ENCODE results near the gene CCDC59. TPM values are rescaled to one million over a fixed set of nuclear protein-coding genes. Genes with fewer than 3 reads are reported as not detected.

CCDC59 gene
- total RNA-seq, 6 experiments from 2014 or later, result 9.1 to 22.9 (median 12.1) TPM

DNA sequence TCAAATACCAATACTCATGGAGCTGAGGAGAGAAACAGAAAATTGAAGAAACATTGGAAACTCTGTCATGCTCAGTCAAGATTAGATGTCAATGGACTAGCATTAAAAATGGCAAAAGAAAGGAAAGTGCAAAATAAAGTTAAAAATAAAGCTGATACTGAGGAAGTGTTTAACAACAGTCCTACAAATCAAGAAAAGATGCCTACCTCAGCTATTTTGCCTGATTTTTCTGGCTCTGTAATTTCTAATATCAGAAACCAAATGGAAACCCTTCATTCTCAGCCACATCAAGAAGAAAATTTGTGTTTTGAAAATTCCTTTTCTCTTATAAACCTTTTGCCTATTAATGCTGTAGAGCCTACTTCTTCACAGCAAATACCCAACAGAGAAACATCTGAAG, 40.7 kb upstream of the CCDC59 start:
- TF ChIP-seq, protein P1, sequence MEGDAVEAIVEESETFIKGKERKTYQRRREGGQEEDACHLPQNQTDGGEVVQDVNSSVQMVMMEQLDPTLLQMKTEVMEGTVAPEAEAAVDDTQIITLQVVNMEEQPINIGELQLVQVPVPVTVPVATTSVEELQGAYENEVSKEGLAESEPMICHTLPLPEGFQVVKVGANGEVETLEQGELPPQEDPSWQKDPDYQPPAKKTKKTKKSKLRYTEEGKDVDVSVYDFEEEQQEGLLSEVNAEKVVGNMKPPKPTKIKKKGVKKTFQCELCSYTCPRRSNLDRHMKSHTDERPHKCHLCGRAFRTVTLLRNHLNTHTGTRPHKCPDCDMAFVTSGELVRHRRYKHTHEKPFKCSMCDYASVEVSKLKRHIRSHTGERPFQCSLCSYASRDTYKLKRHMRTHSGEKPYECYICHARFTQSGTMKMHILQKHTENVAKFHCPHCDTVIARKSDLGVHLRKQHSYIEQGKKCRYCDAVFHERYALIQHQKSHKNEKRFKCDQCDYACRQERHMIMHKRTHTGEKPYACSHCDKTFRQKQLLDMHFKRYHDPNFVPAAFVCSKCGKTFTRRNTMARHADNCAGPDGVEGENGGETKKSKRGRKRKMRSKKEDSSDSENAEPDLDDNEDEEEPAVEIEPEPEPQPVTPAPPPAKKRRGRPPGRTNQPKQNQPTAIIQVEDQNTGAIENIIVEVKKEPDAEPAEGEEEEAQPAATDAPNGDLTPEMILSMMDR (IDR thresholded peaks at IDR 0.05), result no peak
- no peak for TF ChIP-seq POLR2A (IDR thresholded peaks at IDR 0.05)
- H3K36me3 ChIP-seq, result peaks cover 0 to 3% (median 0%) of the 10 kb centered on the region in 4 donors
- no peak overlapping the region for H3K4me3 ChIP-seq
- intact Hi-C loops (cut with DNase I), result no loop called here
- no peak overlapping the region for H3K27ac ChIP-seq
- H3K4me1 ChIP-seq, result no peaks in the 10 kb centered on the region
- DNase-seq (no peak), ATAC-seq (no peak)
- no peaks in the 10 kb centered on the region for H3K27me3 ChIP-seq
- H3K9me3 ChIP-seq, result no peaks in the 10 kb centered on the region

DNA sequence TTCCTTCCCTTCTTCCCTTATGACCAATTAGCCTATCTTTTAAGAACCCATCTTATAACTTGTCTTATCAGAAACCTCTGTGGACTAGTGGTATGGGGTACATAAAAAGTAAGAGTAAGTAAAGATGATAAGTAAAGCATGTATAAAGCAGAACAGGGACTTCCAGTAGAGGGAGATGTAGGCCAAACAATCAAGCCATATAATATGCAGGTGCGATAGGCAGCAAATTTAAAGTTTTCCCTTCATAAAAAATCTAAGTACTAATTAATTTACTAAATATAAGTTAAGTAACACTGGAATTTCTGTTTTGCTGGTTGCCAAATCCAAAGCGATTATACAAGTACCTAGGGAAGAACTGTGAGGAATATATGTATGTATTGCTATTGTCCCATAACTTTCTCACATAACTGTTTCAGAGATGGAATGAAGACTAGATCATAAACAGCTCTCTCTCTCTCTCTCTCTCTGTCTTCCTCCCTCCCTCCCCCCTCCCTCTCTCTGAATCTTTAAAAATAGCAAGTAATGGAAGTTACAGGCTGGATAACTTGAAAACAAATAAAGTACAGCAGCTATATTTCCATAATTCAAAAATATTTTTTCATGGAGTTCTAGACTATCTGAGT, 25.9 kb upstream of the CCDC59 start:
- Histone ChIP-seq H3K4me3 (no peak overlapping the region), H3K27me3 (no peaks in the 10 kb centered on the region), H3K36me3 (no peaks in the 10 kb centered on the region), H3K27ac (no peak overlapping the region), H3K4me1 (no peaks in the 10 kb centered on the region), H3K9me3 (no peaks in the 10 kb centered on the region)
- ATAC-seq (no peak), DNase-seq (no peak)
- WGBS (ENCODE audit: insufficient coverage, low coverage, low lambda C conversion rate, missing lambda C conversion rate), result 82% methylated on average over 2 of the region's 2 CpGs
- no peak for TF ChIP-seq POLR2A (IDR thresholded peaks at IDR 0.05)
- TF ChIP-seq, protein P1 (IDR thresholded peaks at IDR 0.05), result peak in 1 of 4 donors; percentile 22
- intact Hi-C loops (cut with DNase I), result no loop called here

DNA sequence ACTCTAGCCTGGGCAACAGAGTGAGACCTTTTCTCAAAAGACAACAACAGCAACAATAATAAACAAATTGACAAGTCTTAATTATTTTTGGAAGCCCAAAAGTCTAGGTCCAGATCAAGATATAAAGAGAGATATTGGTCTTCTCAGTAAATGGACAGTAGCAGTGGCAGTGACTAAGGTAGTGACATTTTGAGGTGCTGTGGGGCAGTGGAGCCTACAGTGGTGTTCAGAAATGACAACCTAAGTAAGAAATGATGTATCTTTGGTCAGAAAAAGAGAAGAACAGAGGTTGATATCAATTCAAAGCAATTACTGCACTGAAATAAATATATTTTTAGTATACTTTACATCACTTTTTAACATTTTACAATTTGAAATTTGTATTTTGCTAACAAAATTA, 20.8 kb upstream of the CCDC59 start:
- TF ChIP-seq, protein P1 (IDR thresholded peaks at IDR 0.05), result no peak
- no peak for TF ChIP-seq POLR2A (IDR thresholded peaks at IDR 0.05)
- H3K36me3 ChIP-seq, result no peaks in the 10 kb centered on the region
- no peak overlapping the region for H3K27ac ChIP-seq
- intact Hi-C loops (cut with DNase I), result no loop called here
- no peaks in the 10 kb centered on the region for H3K9me3 ChIP-seq
- H3K4me3 ChIP-seq, result no peak overlapping the region
- H3K4me1 ChIP-seq, result no peaks in the 10 kb centered on the region
- no peaks in the 10 kb centered on the region for H3K27me3 ChIP-seq
- DNase-seq (no peak), ATAC-seq (no peak)

DNA sequence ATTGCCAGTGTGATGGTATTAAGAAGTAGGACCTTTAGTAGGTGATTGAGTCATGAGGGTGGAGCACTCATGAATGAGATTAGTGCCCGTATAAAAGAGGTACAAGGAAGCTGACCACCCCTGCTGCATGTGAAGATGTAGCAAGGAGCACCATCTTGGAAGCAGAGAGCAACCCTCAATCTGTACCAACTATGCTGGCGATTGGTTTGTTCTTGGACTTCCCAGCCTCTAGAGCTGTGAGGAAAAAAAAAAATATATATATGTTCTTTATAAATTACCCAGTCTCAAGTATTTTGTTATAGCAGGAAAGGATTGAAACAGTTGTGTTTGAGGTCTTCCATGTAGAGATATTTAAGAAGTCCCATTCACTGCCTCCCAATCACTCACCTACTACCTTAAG, 17.0 kb upstream of the CCDC59 start:
- no peak for ATAC-seq
- no peak overlapping the region for H3K4me3 ChIP-seq
- no peak for DNase-seq
- no peak overlapping the region for H3K27ac ChIP-seq
- H3K27me3 ChIP-seq, result no peaks in the 10 kb centered on the region
- no peaks in the 10 kb centered on the region for H3K36me3 ChIP-seq
- no peaks in the 10 kb centered on the region for H3K4me1 ChIP-seq
- TF ChIP-seq POLR2A (IDR thresholded peaks at IDR 0.05), result no peak
- TF ChIP-seq, protein P1 (IDR thresholded peaks at IDR 0.05), result no peak
- no peaks in the 10 kb centered on the region for H3K9me3 ChIP-seq
- intact Hi-C loops (cut with DNase I), result no loop called here
- 100% methylated on average over 2 of the region's 2 CpGs for WGBS (ENCODE audit: insufficient coverage, low coverage, low lambda C conversion rate, missing lambda C conversion rate)

DNA sequence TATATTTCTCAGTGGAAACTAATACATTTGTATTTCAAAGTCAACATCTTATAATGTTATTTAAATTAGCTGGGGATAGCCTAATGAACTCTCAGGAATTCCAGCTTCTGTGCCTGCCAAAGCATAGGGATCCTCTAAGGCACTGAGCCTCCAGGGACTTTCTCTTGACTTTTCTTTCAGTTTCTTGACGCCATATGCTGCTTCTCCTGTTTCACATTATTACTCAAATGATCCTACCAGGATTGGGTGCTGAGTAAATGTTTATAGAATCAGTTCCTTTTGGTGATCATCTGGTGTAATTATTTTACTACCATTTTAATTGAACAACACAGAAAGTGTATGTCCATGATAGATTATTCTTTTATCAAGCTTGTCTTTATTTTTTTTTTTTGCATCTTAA, 8.0 kb upstream of the CCDC59 start:
- no peaks in the 10 kb centered on the region for H3K9me3 ChIP-seq
- no peaks in the 10 kb centered on the region for H3K4me1 ChIP-seq
- intact Hi-C loops (cut with DNase I), result no loop called here
- no peak overlapping the region for H3K4me3 ChIP-seq
- H3K27ac ChIP-seq, result no peak overlapping the region
- no peaks in the 10 kb centered on the region for H3K36me3 ChIP-seq
- no peak for ATAC-seq
- no peak for TF ChIP-seq POLR2A (IDR thresholded peaks at IDR 0.05)
- H3K27me3 ChIP-seq, result no peaks in the 10 kb centered on the region
- DNase-seq, result no peak
- 78% methylated on average over 1 of the region's 1 CpG for WGBS (ENCODE audit: insufficient coverage, low coverage, low lambda C conversion rate, missing lambda C conversion rate)
